MM.1S (cell line): Measurements from ENCODE around the gene DUOX2.

Experiments
- DNase-seq: peaks from one replicate; pipeline ENCODE4 v3.0.0-alpha.2; 2015
- H2AFZ ChIP-seq: fragments of 300-600 bp; sonication (generic); 2 replicates; pipeline ENCODE4 v1.6.0; 2016; ENCODE audit warnings: antibody characterized with exemption, low read length
- H3F3A ChIP-seq: fragments of 300-600 bp; sonication (generic); 2 replicates; pipeline ENCODE4 v1.6.1; 2016; ENCODE audit warnings: mild to moderate bottlenecking, antibody characterized with exemption, low read length, moderate library complexity, mixed read lengths; ENCODE audit not compliant: insufficient read depth
- H3K27ac ChIP-seq: fragments of 300-600 bp; sonication (generic); 2 replicates; pipeline ENCODE4 v1.5.1; 2016; ENCODE audit warnings: mild to moderate bottlenecking, low read length
- H3K27me3 ChIP-seq: fragments of 300-600 bp; sonication (generic); replicated peaks from 2 replicates; pipeline ENCODE4 v1.6.0; 2016; ENCODE audit warnings: low read length; ENCODE audit not compliant: insufficient read depth
- H3K36me3 ChIP-seq: fragments of 300-600 bp; sonication (generic); replicated peaks from 2 replicates; pipeline ENCODE4 v1.6.1; 2016; ENCODE audit warnings: mild to moderate bottlenecking, low read length, mixed read lengths; ENCODE audit not compliant: insufficient read depth
- H3K4me1 ChIP-seq: fragments of 300-600 bp; sonication (generic); 2 replicates; pipeline ENCODE4 v1.6.1; 2016; ENCODE audit warnings: low read length, mixed read lengths
- H3K4me2 ChIP-seq: fragments of 300-600 bp; sonication (generic); 2 replicates; pipeline ENCODE4 v1.6.0; 2016; ENCODE audit warnings: low read depth, low read length
- H3K4me3 ChIP-seq: fragments of 300-600 bp; sonication (generic); 2 replicates; pipeline ENCODE4 v1.5.1; 2016; ENCODE audit warnings: low read length, mixed read lengths
- H3K79me2 ChIP-seq: fragments of 300-600 bp; sonication (generic); 2 replicates; pipeline ENCODE4 v1.6.1; 2016; ENCODE audit warnings: mixed run types, low read length, mixed read lengths
- H3K9ac ChIP-seq: fragments of 300-600 bp; sonication (generic); 2 replicates; pipeline ENCODE4 v1.6.1; 2016; ENCODE audit warnings: low read length, mixed read lengths
- H3K9me2 ChIP-seq: fragments of 300-600 bp; sonication (generic); replicated peaks from 2 replicates; pipeline ENCODE4 v1.6.1; 2016; ENCODE audit warnings: mild to moderate bottlenecking, low read length, mixed read lengths; ENCODE audit not compliant: insufficient read depth
- H3K9me3 ChIP-seq: fragments of 300-600 bp; sonication (generic); replicated peaks from 2 replicates; pipeline ENCODE4 v1.6.1; 2016; ENCODE audit warnings: mild to moderate bottlenecking, low read length, mixed read lengths; ENCODE audit not compliant: insufficient read depth
- H4K20me1 ChIP-seq: fragments of 300-600 bp; sonication (generic); 2 replicates; pipeline ENCODE4 v1.6.1; 2016; ENCODE audit warnings: mild to moderate bottlenecking, low read length, moderate library complexity, mixed read lengths; ENCODE audit not compliant: insufficient read depth
- EZH2 ChIP-seq: fragments of 300-600 bp; sonication (generic); optimal IDR thresholded peaks from 2 replicates; pipeline ENCODE3; 2017; ENCODE audit warnings: low read depth, mild to moderate bottlenecking, antibody characterized with exemption, low read length, mixed read lengths
- EZH2phosphoT487 ChIP-seq: fragments of 300-600 bp; sonication (generic); IDR thresholded peaks from 2 replicates; pipeline ENCODE4 v1.6.1; 2018; ENCODE audit warnings: antibody characterized with exemption, low read length
- TF ChIP-seq, protein P1 (sequence below): fragments of 300-600 bp; sonication (generic); IDR thresholded peaks from 2 replicates; pipeline ENCODE4 v1.5.1; 2016; ENCODE audit warnings: antibody characterized with exemption, low read length, mixed read lengths

The DUOX2 gene

GRCh38 chr15:45132844-45133560, 19.0 kb upstream of the DUOX2 start:
- no peaks in the 10 kb centered on the region for H3K9me3 ChIP-seq
- H3K9me2 ChIP-seq: no peaks in the 10 kb centered on the region
- no peak overlapping the region for H3K4me3 ChIP-seq
- no peak overlapping the region for H2AFZ ChIP-seq
- no peaks in the 10 kb centered on the region for H3F3A ChIP-seq
- H3K4me1 ChIP-seq: 0 out of 2 replicates have a peak, but pooled peaks cover 3% of the 10 kb centered on the region
- H3K27me3 ChIP-seq: peaks cover 10% of the 10 kb centered on the region; the same call in 1 of the 2 replicates
- no peak overlapping the region for H3K27ac ChIP-seq
- no peaks in the 10 kb centered on the region for H3K36me3 ChIP-seq
- no peak overlapping the region for H3K4me2 ChIP-seq
- no peak overlapping the region for H3K9ac ChIP-seq
- no peaks in the 10 kb centered on the region; the same call in 1 of the 2 replicates for H4K20me1 ChIP-seq
- TF ChIP-seq, protein P1, sequence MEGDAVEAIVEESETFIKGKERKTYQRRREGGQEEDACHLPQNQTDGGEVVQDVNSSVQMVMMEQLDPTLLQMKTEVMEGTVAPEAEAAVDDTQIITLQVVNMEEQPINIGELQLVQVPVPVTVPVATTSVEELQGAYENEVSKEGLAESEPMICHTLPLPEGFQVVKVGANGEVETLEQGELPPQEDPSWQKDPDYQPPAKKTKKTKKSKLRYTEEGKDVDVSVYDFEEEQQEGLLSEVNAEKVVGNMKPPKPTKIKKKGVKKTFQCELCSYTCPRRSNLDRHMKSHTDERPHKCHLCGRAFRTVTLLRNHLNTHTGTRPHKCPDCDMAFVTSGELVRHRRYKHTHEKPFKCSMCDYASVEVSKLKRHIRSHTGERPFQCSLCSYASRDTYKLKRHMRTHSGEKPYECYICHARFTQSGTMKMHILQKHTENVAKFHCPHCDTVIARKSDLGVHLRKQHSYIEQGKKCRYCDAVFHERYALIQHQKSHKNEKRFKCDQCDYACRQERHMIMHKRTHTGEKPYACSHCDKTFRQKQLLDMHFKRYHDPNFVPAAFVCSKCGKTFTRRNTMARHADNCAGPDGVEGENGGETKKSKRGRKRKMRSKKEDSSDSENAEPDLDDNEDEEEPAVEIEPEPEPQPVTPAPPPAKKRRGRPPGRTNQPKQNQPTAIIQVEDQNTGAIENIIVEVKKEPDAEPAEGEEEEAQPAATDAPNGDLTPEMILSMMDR: no peak
- no peak for TF ChIP-seq EZH2phosphoT487
- TF ChIP-seq EZH2: no peak
- no peak for DNase-seq
- no peaks in the 10 kb centered on the region for H3K79me2 ChIP-seq

DNA sequence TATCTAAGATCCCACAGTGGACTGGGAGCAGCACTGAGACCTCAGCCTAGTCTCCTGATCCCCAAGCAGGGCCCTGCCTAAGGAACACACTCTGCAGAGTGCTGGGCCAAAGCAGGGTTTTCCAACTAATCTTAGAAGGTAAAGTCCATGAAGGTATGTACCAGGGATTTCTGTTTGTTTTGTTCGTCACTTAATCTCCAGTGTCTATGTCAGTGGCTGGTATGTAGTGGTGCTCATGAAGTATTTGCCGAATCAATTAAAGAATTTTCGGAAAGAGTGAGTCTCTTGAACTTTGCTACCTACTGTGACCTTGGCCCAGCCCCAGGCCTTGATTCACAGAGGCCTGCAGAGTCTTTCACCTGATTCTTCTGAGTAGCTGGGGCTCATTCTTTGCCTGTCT, 17.5 kb upstream of the DUOX2 start:
- Histone ChIP-seq H3K79me2 (no peaks in the 10 kb centered on the region), H3K27ac (no peak overlapping the region), H3K4me2 (no peak overlapping the region), H4K20me1 (no peaks in the 10 kb centered on the region; the same call in 1 of the 2 replicates), H3K9ac (no peak overlapping the region), H3F3A (no peaks in the 10 kb centered on the region), H3K4me1 (0 out of 2 replicates have a peak, but pooled peaks cover 3% of the 10 kb centered on the region), H3K9me3 (no peaks in the 10 kb centered on the region), H3K9me2 (no peaks in the 10 kb centered on the region), H3K4me3 (no peak overlapping the region), H2AFZ (no peak overlapping the region), H3K36me3 (no peaks in the 10 kb centered on the region), H3K27me3 (peaks cover 12% of the 10 kb centered on the region; the same call in 1 of the 2 replicates)
- no peak for DNase-seq
- TF ChIP-seq, protein P1: no peak
- TF ChIP-seq EZH2phosphoT487: no peak
- no peak for TF ChIP-seq EZH2

DNA sequence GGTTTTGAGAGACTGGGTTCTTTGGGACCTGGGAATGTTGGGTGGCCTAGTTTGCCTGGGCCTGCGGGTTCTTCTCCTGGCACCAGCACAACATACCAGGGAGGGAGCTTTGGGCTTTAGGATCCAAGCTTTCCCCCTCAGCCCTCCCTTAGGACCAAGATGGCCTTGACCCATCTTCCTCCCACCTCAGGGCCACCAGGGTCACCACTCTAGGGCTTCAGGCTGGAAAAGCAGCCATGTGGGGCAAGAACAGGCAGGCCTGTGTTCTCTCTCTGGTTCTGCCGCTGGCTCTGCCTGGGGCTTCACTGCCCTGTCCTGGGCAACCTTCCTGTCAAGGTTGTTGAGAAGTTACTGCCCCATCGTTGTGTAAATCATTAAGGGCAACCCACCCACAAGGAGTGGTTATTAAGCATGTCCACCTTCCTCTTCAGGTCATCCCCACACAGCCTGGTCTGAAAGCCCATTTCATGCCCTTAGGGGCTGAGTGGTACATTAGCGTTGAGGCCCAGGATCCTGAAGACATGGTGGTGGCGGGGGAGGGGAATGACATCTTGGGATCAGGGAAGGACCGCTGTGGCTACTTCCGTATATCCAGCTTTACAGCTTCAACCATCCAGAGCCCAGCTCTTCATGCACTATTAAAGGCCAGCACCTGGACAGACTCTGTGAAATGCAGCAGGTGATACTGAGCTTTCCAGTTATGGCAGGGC, 16.5 kb upstream of the DUOX2 start:
- no peaks in the 10 kb centered on the region; the same call in 1 of the 2 replicates for H4K20me1 ChIP-seq
- H3K4me3 ChIP-seq: no peak overlapping the region
- H3K79me2 ChIP-seq: no peaks in the 10 kb centered on the region
- TF ChIP-seq EZH2: no peak
- no peak for TF ChIP-seq EZH2phosphoT487
- TF ChIP-seq, protein P1: no peak
- H3K9ac ChIP-seq: no peak overlapping the region
- no peaks in the 10 kb centered on the region for H3K36me3 ChIP-seq
- no peaks in the 10 kb centered on the region for H3F3A ChIP-seq
- H3K4me2 ChIP-seq: no peak overlapping the region
- H3K9me2 ChIP-seq: no peaks in the 10 kb centered on the region
- no peak for DNase-seq
- H3K27me3 ChIP-seq: peaks cover 21% of the 10 kb centered on the region; the same call in 1 of the 2 replicates
- H3K27ac ChIP-seq: no peak overlapping the region
- H3K9me3 ChIP-seq: no peaks in the 10 kb centered on the region
- 0 out of 2 replicates have a peak, but pooled peaks cover 3% of the 10 kb centered on the region for H3K4me1 ChIP-seq
- H2AFZ ChIP-seq: no peak overlapping the region
